Measurements from ENCODE around the gene RPS6KC1. TPM values are rescaled to one million over a fixed set of nuclear protein-coding genes. Genes with fewer than 3 reads are reported as not detected.
"Not testable (repeated sequence)": the region's sequence is repeated elsewhere in the genome, so short reads cannot be mapped to it uniquely, and the experiment has no call there.

RPS6KC1 gene
- total and polyA plus RNA-seq, 5 donors from 2014 or later, result 3.4 to 11.1 (median 6.1) TPM

GRCh38 chr1:213211201-213211600 lies 160.2 kb downstream of the RPS6KC1 start:
- Mint-ChIP-seq H3K27me3 (no peaks in the 10 kb centered on the region), H3K27ac (no peak overlapping the region), H3K4me3 (no peak overlapping the region), H3K4me1 (no peaks in the 10 kb centered on the region), H3K9me3 (peaks cover 0 to 8% (median 3%) of the 10 kb centered on the region in 7 donors), H3K36me3 (peaks cover 58% of the 10 kb centered on the region)
- H3K4me1 ChIP-seq (ENCODE audit: control insufficient read depth, insufficient read depth, low read length, poor library complexity, severe bottlenecking), result no peaks in the 10 kb centered on the region
- no peaks in the 10 kb centered on the region for H3K27me3 ChIP-seq (ENCODE audit: control insufficient read depth, insufficient read depth, low read length)
- DNase-seq, result no peak
- no peak for ATAC-seq (ENCODE audit: low read depth in 2 of 2)
- H3K36me3 ChIP-seq (ENCODE audit: control insufficient read depth, insufficient read depth, low read length), result no peaks in the 10 kb centered on the region
- H3K4me3 ChIP-seq (ENCODE audit: low read depth, low read length), result no peak overlapping the region
- H3K27ac ChIP-seq (ENCODE audit: insufficient read depth, low read length, poor library complexity, severe bottlenecking), result no peak overlapping the region
- no peaks in the 10 kb centered on the region for H3K9me3 ChIP-seq (ENCODE audit: control insufficient read depth in 2 of 2, low read length in 2 of 2)

GRCh38 chr1:213219076-213219475 lies 168.0 kb downstream of the RPS6KC1 start:
- H3K36me3 Mint-ChIP-seq, result peaks cover 16% of the 10 kb centered on the region
- H3K9me3 Mint-ChIP-seq, result peaks cover 0 to 13% (median 3%) of the 10 kb centered on the region in 7 donors
- not testable (repeated sequence) for H3K4me1 Mint-ChIP-seq; DNase-seq; H3K4me3 ChIP-seq (ENCODE audit: low read depth, low read length); H3K4me1 ChIP-seq (ENCODE audit: control insufficient read depth, insufficient read depth, low read length, poor library complexity, severe bottlenecking); H3K27me3 Mint-ChIP-seq; H3K36me3 ChIP-seq (ENCODE audit: control insufficient read depth, insufficient read depth, low read length); H3K4me3 Mint-ChIP-seq; H3K27ac ChIP-seq (ENCODE audit: insufficient read depth, low read length, poor library complexity, severe bottlenecking); ATAC-seq (ENCODE audit: low read depth in 2 of 2); H3K9me3 ChIP-seq (ENCODE audit: control insufficient read depth in 2 of 2, low read length in 2 of 2); H3K27me3 ChIP-seq (ENCODE audit: control insufficient read depth, insufficient read depth, low read length); H3K27ac Mint-ChIP-seq

- Histone ChIP-seq H3K27ac (ENCODE audit: insufficient read depth, low read length, poor library complexity, severe bottlenecking) (no peak overlapping the region), H3K36me3 (ENCODE audit: control insufficient read depth, insufficient read depth, low read length) (no peaks in the 10 kb centered on the region), H3K4me1 (ENCODE audit: control insufficient read depth, insufficient read depth, low read length, poor library complexity, severe bottlenecking) (no peaks in the 10 kb centered on the region), H3K4me3 (ENCODE audit: low read depth, low read length) (no peak overlapping the region), H3K9me3 (ENCODE audit: control insufficient read depth in 2 of 2, low read length in 2 of 2) (no peaks in the 10 kb centered on the region), H3K27me3 (ENCODE audit: control insufficient read depth, insufficient read depth, low read length) (no peaks in the 10 kb centered on the region)
- Mint-ChIP-seq H3K27ac (no peak overlapping the region), H3K4me1 (no peaks in the 10 kb centered on the region), H3K36me3 (peaks cover 25% of the 10 kb centered on the region), H3K27me3 (no peaks in the 10 kb centered on the region), H3K4me3 (no peak overlapping the region), H3K9me3 (peaks cover 0 to 10% (median 3%) of the 10 kb centered on the region in 7 donors)
- DNase-seq (no peak), ATAC-seq (ENCODE audit: low read depth in 2 of 2) (no peak)
Measured at GRCh38 chr1:213221209-213221608, 170.2 kb downstream of the RPS6KC1 start.

- Mint-ChIP-seq H3K9me3 (peaks cover 0 to 3% (median 0%) of the 10 kb centered on the region in 7 donors), H3K27me3 (no peaks in the 10 kb centered on the region), H3K4me1 (peaks cover 0 to 5% (median 3%) of the 10 kb centered on the region in 4 donors), H3K27ac (no peak overlapping the region), H3K36me3 (peaks cover 26% of the 10 kb centered on the region), H3K4me3 (no peak overlapping the region)
- no peak for ATAC-seq (ENCODE audit: low read depth in 2 of 2)
- H3K27me3 ChIP-seq (ENCODE audit: control insufficient read depth, insufficient read depth, low read length), result no peaks in the 10 kb centered on the region
- no peak overlapping the region for H3K27ac ChIP-seq (ENCODE audit: insufficient read depth, low read length, poor library complexity, severe bottlenecking)
- DNase-seq, result no peak
- no peaks in the 10 kb centered on the region for H3K9me3 ChIP-seq (ENCODE audit: control insufficient read depth in 2 of 2, low read length in 2 of 2)
- H3K36me3 ChIP-seq (ENCODE audit: control insufficient read depth, insufficient read depth, low read length), result peaks cover 6% of the 10 kb centered on the region
- no peaks in the 10 kb centered on the region for H3K4me1 ChIP-seq (ENCODE audit: control insufficient read depth, insufficient read depth, low read length, poor library complexity, severe bottlenecking)
- H3K4me3 ChIP-seq (ENCODE audit: low read depth, low read length), result no peak overlapping the region
Measured at GRCh38 chr1:213227458-213227857, 176.4 kb downstream of the RPS6KC1 start.

GRCh38 chr1:213231795-213232231 lies 180.8 kb downstream of the RPS6KC1 start:
- Mint-ChIP-seq H3K4me3 (no peak overlapping the region), H3K36me3 (peaks cover 18% of the 10 kb centered on the region), H3K27me3 (no peaks in the 10 kb centered on the region), H3K9me3 (no peaks in the 10 kb centered on the region), H3K4me1 (peaks cover 0 to 5% (median 3%) of the 10 kb centered on the region in 4 donors), H3K27ac (peak overlapping the region in 1 of 3 donors; percentile 35)
- no peaks in the 10 kb centered on the region for H3K9me3 ChIP-seq (ENCODE audit: control insufficient read depth in 2 of 2, low read length in 2 of 2)
- H3K27me3 ChIP-seq (ENCODE audit: control insufficient read depth, insufficient read depth, low read length), result no peaks in the 10 kb centered on the region
- ATAC-seq (ENCODE audit: low read depth in 2 of 2), result no peak
- no peak overlapping the region for H3K27ac ChIP-seq (ENCODE audit: insufficient read depth, low read length, poor library complexity, severe bottlenecking)
- H3K4me1 ChIP-seq (ENCODE audit: control insufficient read depth, insufficient read depth, low read length, poor library complexity, severe bottlenecking), result no peaks in the 10 kb centered on the region
- DNase-seq, result no peak
- no peak overlapping the region for H3K4me3 ChIP-seq (ENCODE audit: low read depth, low read length)
- peaks cover 6% of the 10 kb centered on the region for H3K36me3 ChIP-seq (ENCODE audit: control insufficient read depth, insufficient read depth, low read length)

- H3K36me3 Mint-ChIP-seq, result peaks cover 8% of the 10 kb centered on the region
Measured at GRCh38 chr1:213242883-213243282, 191.8 kb downstream of the RPS6KC1 start.

GRCh38 chr1:213244664-213245091 lies 193.6 kb downstream of the RPS6KC1 start:
- Histone ChIP-seq H3K27me3 (ENCODE audit: control insufficient read depth, insufficient read depth, low read length) (no peaks in the 10 kb centered on the region), H3K4me1 (ENCODE audit: control insufficient read depth, insufficient read depth, low read length, poor library complexity, severe bottlenecking) (no peaks in the 10 kb centered on the region), H3K27ac (ENCODE audit: insufficient read depth, low read length, poor library complexity, severe bottlenecking) (no peak overlapping the region), H3K4me3 (ENCODE audit: low read depth, low read length) (no peak overlapping the region), H3K36me3 (ENCODE audit: control insufficient read depth, insufficient read depth, low read length) (no peaks in the 10 kb centered on the region), H3K9me3 (ENCODE audit: control insufficient read depth in 2 of 2, low read length in 2 of 2) (no peaks in the 10 kb centered on the region)
- Mint-ChIP-seq H3K27me3 (no peaks in the 10 kb centered on the region), H3K4me3 (no peak overlapping the region), H3K36me3 (peaks cover 12% of the 10 kb centered on the region), H3K4me1 (peaks cover 0 to 3% (median 0%) of the 10 kb centered on the region in 4 donors), H3K27ac (no peak overlapping the region), H3K9me3 (no peaks in the 10 kb centered on the region)
- peak; percentile 1 to 54 (median 35) for DNase-seq
- no peak for ATAC-seq (ENCODE audit: low read depth in 2 of 2)

More at GRCh38 chr1:213242883-213243282, 191.8 kb downstream of the RPS6KC1 start:
- H3K9me3 ChIP-seq (ENCODE audit: control insufficient read depth in 2 of 2, low read length in 2 of 2), result no peaks in the 10 kb centered on the region
- ATAC-seq (ENCODE audit: low read depth in 2 of 2) (no peak), DNase-seq (no peak)
- Mint-ChIP-seq H3K9me3 (no peaks in the 10 kb centered on the region), H3K4me3 (no peak overlapping the region), H3K27ac (no peak overlapping the region), H3K27me3 (no peaks in the 10 kb centered on the region), H3K4me1 (peaks cover 0 to 3% (median 2%) of the 10 kb centered on the region in 4 donors)
- H3K27me3 ChIP-seq (ENCODE audit: control insufficient read depth, insufficient read depth, low read length), result no peaks in the 10 kb centered on the region
- no peak overlapping the region for H3K27ac ChIP-seq (ENCODE audit: insufficient read depth, low read length, poor library complexity, severe bottlenecking)
- H3K4me1 ChIP-seq (ENCODE audit: control insufficient read depth, insufficient read depth, low read length, poor library complexity, severe bottlenecking), result no peaks in the 10 kb centered on the region
- no peaks in the 10 kb centered on the region for H3K36me3 ChIP-seq (ENCODE audit: control insufficient read depth, insufficient read depth, low read length)
- no peak overlapping the region for H3K4me3 ChIP-seq (ENCODE audit: low read depth, low read length)

GRCh38 chr1:213245260-213245910 lies 194.3 kb downstream of the RPS6KC1 start:
- Histone ChIP-seq H3K27me3 (ENCODE audit: control insufficient read depth, insufficient read depth, low read length) (no peaks in the 10 kb centered on the region), H3K4me1 (ENCODE audit: control insufficient read depth, insufficient read depth, low read length, poor library complexity, severe bottlenecking) (no peaks in the 10 kb centered on the region), H3K36me3 (ENCODE audit: control insufficient read depth, insufficient read depth, low read length) (no peaks in the 10 kb centered on the region), H3K9me3 (ENCODE audit: control insufficient read depth in 2 of 2, low read length in 2 of 2) (no peaks in the 10 kb centered on the region), H3K4me3 (ENCODE audit: low read depth, low read length) (no peak overlapping the region), H3K27ac (ENCODE audit: insufficient read depth, low read length, poor library complexity, severe bottlenecking) (no peak overlapping the region)
- Mint-ChIP-seq H3K4me3 (no peak overlapping the region), H3K27ac (no peak overlapping the region), H3K9me3 (no peaks in the 10 kb centered on the region), H3K27me3 (no peaks in the 10 kb centered on the region), H3K4me1 (peaks cover 0 to 3% (median 0%) of the 10 kb centered on the region in 4 donors), H3K36me3 (peaks cover 12% of the 10 kb centered on the region)
- ATAC-seq (ENCODE audit: low read depth in 2 of 2) (no peak), DNase-seq (no peak)
